Measurements from ENCODE around the gene EYA2.

EYA2 gene

DNA sequence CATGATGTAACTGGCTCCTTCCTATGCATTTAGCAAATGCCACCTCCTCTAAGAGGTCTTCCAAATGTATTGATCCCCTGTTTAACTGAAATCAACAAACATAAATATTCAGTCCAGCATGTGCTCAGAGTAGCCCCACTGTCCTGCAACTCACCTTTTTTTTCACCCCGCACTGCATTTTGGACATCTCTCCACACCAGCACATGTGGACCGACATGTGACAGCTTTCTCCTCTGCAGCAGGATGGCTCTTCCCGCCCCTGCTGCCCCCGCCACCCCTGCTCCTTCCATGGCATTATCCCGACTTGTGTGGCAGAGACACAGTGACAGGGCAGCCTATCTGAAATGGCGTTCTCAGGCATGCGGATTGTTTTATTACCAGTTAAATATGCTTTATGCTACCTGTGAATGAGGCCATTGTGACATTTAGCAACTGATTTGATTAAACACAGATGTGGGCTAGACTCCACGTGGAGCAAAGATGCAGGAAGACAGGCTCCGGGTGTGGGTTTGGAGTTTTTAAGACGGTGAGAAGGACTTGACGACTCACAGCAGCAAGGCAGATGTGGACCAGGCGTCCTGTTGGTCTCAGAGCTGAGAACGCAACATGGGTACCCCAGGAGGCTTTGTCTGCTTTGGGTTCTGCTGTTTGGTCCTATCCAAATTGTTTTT lies 161.2 kb downstream of the EYA2 start:
- no peak overlapping the region for H3K4me3 ChIP-seq (ENCODE audit: insufficient read depth, low read depth, low read length, poor library complexity, severe bottlenecking)
- H3K4me1 ChIP-seq (ENCODE audit: control insufficient read depth, insufficient read depth, low read length, poor library complexity, severe bottlenecking) = no peaks in the 10 kb centered on the region
- no peaks in the 10 kb centered on the region for H3K36me3 ChIP-seq (ENCODE audit: control insufficient read depth, insufficient read depth, low read length)
- H3K27me3 ChIP-seq (replicated peaks; ENCODE audit: control insufficient read depth, insufficient read depth, low read length, poor library complexity, severe bottlenecking) = no peaks in the 10 kb centered on the region
- no peak overlapping the region for H3K27ac ChIP-seq (ENCODE audit: insufficient read depth, low read length, poor library complexity, severe bottlenecking)
- no peak for DNase-seq
- no peaks in the 10 kb centered on the region for H3K9me3 ChIP-seq (ENCODE audit: control insufficient read depth, low read length)

GRCh38 chr20:47057661-47058060 lies 163.0 kb downstream of the EYA2 start:
- Histone ChIP-seq H3K4me1 (ENCODE audit: control insufficient read depth, insufficient read depth, low read length, poor library complexity, severe bottlenecking) (no peaks in the 10 kb centered on the region), H3K27me3 (replicated peaks; ENCODE audit: control insufficient read depth, insufficient read depth, low read length, poor library complexity, severe bottlenecking) (no peaks in the 10 kb centered on the region), H3K27ac (ENCODE audit: insufficient read depth, low read length, poor library complexity, severe bottlenecking) (no peak overlapping the region), H3K9me3 (ENCODE audit: control insufficient read depth, low read length) (no peaks in the 10 kb centered on the region), H3K36me3 (ENCODE audit: control insufficient read depth, insufficient read depth, low read length) (no peaks in the 10 kb centered on the region), H3K4me3 (ENCODE audit: insufficient read depth, low read depth, low read length, poor library complexity, severe bottlenecking) (no peak overlapping the region)
- DNase-seq = no peak

GRCh38 chr20:47058236-47058635 lies 163.6 kb downstream of the EYA2 start:
- no peaks in the 10 kb centered on the region for H3K27me3 ChIP-seq (replicated peaks; ENCODE audit: control insufficient read depth, insufficient read depth, low read length, poor library complexity, severe bottlenecking)
- H3K9me3 ChIP-seq (ENCODE audit: control insufficient read depth, low read length) = no peaks in the 10 kb centered on the region
- DNase-seq = no peak
- no peak overlapping the region for H3K4me3 ChIP-seq (ENCODE audit: insufficient read depth, low read depth, low read length, poor library complexity, severe bottlenecking)
- H3K27ac ChIP-seq (ENCODE audit: insufficient read depth, low read length, poor library complexity, severe bottlenecking) = no peak overlapping the region
- H3K36me3 ChIP-seq (ENCODE audit: control insufficient read depth, insufficient read depth, low read length) = no peaks in the 10 kb centered on the region
- no peaks in the 10 kb centered on the region for H3K4me1 ChIP-seq (ENCODE audit: control insufficient read depth, insufficient read depth, low read length, poor library complexity, severe bottlenecking)

DNA sequence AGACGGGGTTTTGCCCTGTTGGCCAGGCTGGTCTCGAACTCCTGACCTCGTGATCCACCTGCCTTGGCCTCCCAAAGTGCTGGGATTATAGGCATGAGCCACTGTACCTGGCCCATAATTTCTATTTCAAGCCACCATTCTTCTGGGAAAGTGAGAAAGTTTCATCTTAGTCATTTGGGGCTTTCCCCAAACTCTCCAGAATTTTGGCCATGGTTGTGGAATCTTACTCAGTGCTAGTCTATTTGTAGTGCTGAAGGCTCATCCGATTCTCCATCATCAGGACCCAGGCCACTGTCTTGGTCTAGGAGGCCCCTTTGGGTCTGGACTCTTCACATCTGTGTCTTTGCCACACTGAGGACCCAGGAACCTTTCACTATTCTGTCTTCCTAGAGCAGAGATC lies 164.9 kb downstream of the EYA2 start:
- Histone ChIP-seq H3K27me3 (replicated peaks; ENCODE audit: control insufficient read depth, insufficient read depth, low read length, poor library complexity, severe bottlenecking) (no peaks in the 10 kb centered on the region), H3K36me3 (ENCODE audit: control insufficient read depth, insufficient read depth, low read length) (no peaks in the 10 kb centered on the region), H3K4me3 (ENCODE audit: insufficient read depth, low read depth, low read length, poor library complexity, severe bottlenecking) (no peak overlapping the region), H3K27ac (ENCODE audit: insufficient read depth, low read length, poor library complexity, severe bottlenecking) (no peak overlapping the region), H3K4me1 (ENCODE audit: control insufficient read depth, insufficient read depth, low read length, poor library complexity, severe bottlenecking) (no peaks in the 10 kb centered on the region), H3K9me3 (ENCODE audit: control insufficient read depth, low read length) (no peaks in the 10 kb centered on the region)
- DNase-seq = no peak

DNA sequence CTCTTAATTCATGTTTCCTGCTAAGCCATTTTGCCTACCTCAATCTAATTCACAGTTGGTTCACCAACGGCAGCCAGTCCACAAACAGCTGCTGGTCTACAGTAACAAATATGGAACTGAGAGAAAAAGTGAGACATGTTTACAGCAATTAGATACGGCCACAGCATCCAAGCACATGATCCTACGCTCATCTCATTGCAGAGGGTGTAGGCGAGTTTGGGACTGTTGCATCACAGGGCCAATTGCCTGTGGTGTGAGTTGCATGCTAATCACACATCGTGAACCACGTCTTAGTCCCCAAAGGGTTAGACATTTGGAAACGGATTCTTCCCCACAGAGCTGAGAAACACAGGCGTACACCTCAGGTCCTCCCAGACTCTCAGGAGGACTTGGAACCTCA lies 166.9 kb downstream of the EYA2 start:
- Histone ChIP-seq H3K4me3 (ENCODE audit: insufficient read depth, low read depth, low read length, poor library complexity, severe bottlenecking) (no peak overlapping the region), H3K27ac (ENCODE audit: insufficient read depth, low read length, poor library complexity, severe bottlenecking) (no peak overlapping the region), H3K36me3 (ENCODE audit: control insufficient read depth, insufficient read depth, low read length) (no peaks in the 10 kb centered on the region), H3K4me1 (ENCODE audit: control insufficient read depth, insufficient read depth, low read length, poor library complexity, severe bottlenecking) (no peaks in the 10 kb centered on the region), H3K27me3 (replicated peaks; ENCODE audit: control insufficient read depth, insufficient read depth, low read length, poor library complexity, severe bottlenecking) (no peaks in the 10 kb centered on the region), H3K9me3 (ENCODE audit: control insufficient read depth, low read length) (no peaks in the 10 kb centered on the region)
- no peak for DNase-seq

DNA sequence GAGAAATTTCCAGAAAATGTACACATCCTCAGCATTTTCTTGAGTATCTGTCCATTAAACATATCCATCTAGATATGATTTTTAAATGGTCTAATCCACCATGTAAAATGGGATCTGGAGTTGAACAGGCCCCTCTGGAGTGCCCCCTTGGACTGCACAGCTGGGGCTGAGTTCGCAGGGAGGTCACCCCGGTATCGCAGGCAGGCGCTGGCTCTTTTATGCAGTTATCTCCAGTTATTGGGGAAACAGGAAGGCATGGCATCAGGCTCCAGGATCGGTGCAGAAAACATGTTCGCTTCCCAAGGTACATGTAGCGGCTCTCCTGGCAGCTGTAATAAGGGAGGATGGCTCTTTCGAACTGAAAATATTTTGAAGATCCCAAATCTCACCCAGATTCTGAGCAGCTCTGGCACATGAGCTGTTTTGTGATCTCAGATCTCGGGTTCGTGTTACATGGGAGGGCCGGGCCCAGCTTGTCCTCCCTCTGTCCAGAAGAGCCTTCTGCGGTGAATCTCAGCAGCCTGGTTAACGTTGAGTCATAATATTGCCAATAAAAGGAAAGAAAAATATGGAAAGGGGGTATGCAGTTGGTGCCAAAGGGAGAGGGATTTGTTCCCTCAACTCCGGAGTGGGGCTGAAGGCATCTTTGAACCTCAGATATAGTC lies 167.7 kb downstream of the EYA2 start:
- H3K27me3 ChIP-seq (replicated peaks; ENCODE audit: control insufficient read depth, insufficient read depth, low read length, poor library complexity, severe bottlenecking) = no peaks in the 10 kb centered on the region
- no peak overlapping the region for H3K4me3 ChIP-seq (ENCODE audit: insufficient read depth, low read depth, low read length, poor library complexity, severe bottlenecking)
- H3K4me1 ChIP-seq (ENCODE audit: control insufficient read depth, insufficient read depth, low read length, poor library complexity, severe bottlenecking) = no peaks in the 10 kb centered on the region
- no peaks in the 10 kb centered on the region for H3K36me3 ChIP-seq (ENCODE audit: control insufficient read depth, insufficient read depth, low read length)
- no peaks in the 10 kb centered on the region for H3K9me3 ChIP-seq (ENCODE audit: control insufficient read depth, low read length)
- no peak for DNase-seq
- no peak overlapping the region for H3K27ac ChIP-seq (ENCODE audit: insufficient read depth, low read length, poor library complexity, severe bottlenecking)

GRCh38 chr20:47063407-47063806 lies 168.8 kb downstream of the EYA2 start:
- Histone ChIP-seq H3K27me3 (replicated peaks; ENCODE audit: control insufficient read depth, insufficient read depth, low read length, poor library complexity, severe bottlenecking) (no peaks in the 10 kb centered on the region), H3K4me1 (ENCODE audit: control insufficient read depth, insufficient read depth, low read length, poor library complexity, severe bottlenecking) (no peaks in the 10 kb centered on the region), H3K27ac (ENCODE audit: insufficient read depth, low read length, poor library complexity, severe bottlenecking) (no peak overlapping the region), H3K9me3 (ENCODE audit: control insufficient read depth, low read length) (peaks cover 5% of the 10 kb centered on the region), H3K4me3 (ENCODE audit: insufficient read depth, low read depth, low read length, poor library complexity, severe bottlenecking) (no peak overlapping the region), H3K36me3 (ENCODE audit: control insufficient read depth, insufficient read depth, low read length) (no peaks in the 10 kb centered on the region)
- DNase-seq = no peak

- Histone ChIP-seq H3K27me3 (replicated peaks; ENCODE audit: control insufficient read depth, insufficient read depth, low read length, poor library complexity, severe bottlenecking) (no peaks in the 10 kb centered on the region), H3K9me3 (ENCODE audit: control insufficient read depth, low read length) (peaks cover 5% of the 10 kb centered on the region), H3K4me1 (ENCODE audit: control insufficient read depth, insufficient read depth, low read length, poor library complexity, severe bottlenecking) (no peaks in the 10 kb centered on the region), H3K36me3 (ENCODE audit: control insufficient read depth, insufficient read depth, low read length) (no peaks in the 10 kb centered on the region), H3K27ac (ENCODE audit: insufficient read depth, low read length, poor library complexity, severe bottlenecking) (no peak overlapping the region), H3K4me3 (ENCODE audit: insufficient read depth, low read depth, low read length, poor library complexity, severe bottlenecking) (no peak overlapping the region)
- DNase-seq = no peak
Observed at GRCh38 chr20:47063808-47064207, 169.2 kb downstream of the EYA2 start.

- H3K9me3 ChIP-seq (ENCODE audit: control insufficient read depth, low read length) = peaks cover 5% of the 10 kb centered on the region
- DNase-seq = no peak
- H3K36me3 ChIP-seq (ENCODE audit: control insufficient read depth, insufficient read depth, low read length) = no peaks in the 10 kb centered on the region
- H3K27ac ChIP-seq (ENCODE audit: insufficient read depth, low read length, poor library complexity, severe bottlenecking) = no peak overlapping the region
- H3K4me1 ChIP-seq (ENCODE audit: control insufficient read depth, insufficient read depth, low read length, poor library complexity, severe bottlenecking) = no peaks in the 10 kb centered on the region
- no peak overlapping the region for H3K4me3 ChIP-seq (ENCODE audit: insufficient read depth, low read depth, low read length, poor library complexity, severe bottlenecking)
- no peaks in the 10 kb centered on the region for H3K27me3 ChIP-seq (replicated peaks; ENCODE audit: control insufficient read depth, insufficient read depth, low read length, poor library complexity, severe bottlenecking)
Observed at GRCh38 chr20:47066484-47067270, 172.0 kb downstream of the EYA2 start.

GRCh38 chr20:47067776-47068175 lies 173.1 kb downstream of the EYA2 start:
- DNase-seq = no peak
- H3K4me1 ChIP-seq (ENCODE audit: control insufficient read depth, insufficient read depth, low read length, poor library complexity, severe bottlenecking) = no peaks in the 10 kb centered on the region
- no peak overlapping the region for H3K27ac ChIP-seq (ENCODE audit: insufficient read depth, low read length, poor library complexity, severe bottlenecking)
- no peaks in the 10 kb centered on the region for H3K36me3 ChIP-seq (ENCODE audit: control insufficient read depth, insufficient read depth, low read length)
- H3K27me3 ChIP-seq (replicated peaks; ENCODE audit: control insufficient read depth, insufficient read depth, low read length, poor library complexity, severe bottlenecking) = no peaks in the 10 kb centered on the region
- H3K9me3 ChIP-seq (ENCODE audit: control insufficient read depth, low read length) = peaks cover 5% of the 10 kb centered on the region
- no peak overlapping the region for H3K4me3 ChIP-seq (ENCODE audit: insufficient read depth, low read depth, low read length, poor library complexity, severe bottlenecking)

Measured in effector memory CD4-positive, alpha-beta T cell (primary cell).